H9 (cell line): ENCODE measurements around the gene SUPT3H. TPM values are rescaled to one million over a fixed set of nuclear protein-coding genes. Genes with fewer than 3 reads are reported as not detected.

ENCODE experiments used
- DNase-seq: peaks from one replicate; pipeline ENCODE4 v3.0.0-alpha.2; 2017
- H2AFZ ChIP-seq: one replicate; pipeline ENCODE4 v1.6.1; 2013; ENCODE audit warnings: mild to moderate bottlenecking, low read length, control low read depth, moderate library complexity
- H2AK5ac ChIP-seq: 2 replicates; pipeline ENCODE4 v1.6.1; 2013; ENCODE audit warnings: low read length, control low read depth, mixed read lengths; ENCODE audit not compliant: insufficient read length
- H2BK120ac ChIP-seq: one replicate; pipeline ENCODE4 v1.6.1; 2013; ENCODE audit warnings: low read depth, mild to moderate bottlenecking, low read length, control low read depth, inconsistent platforms; ENCODE audit not compliant: poor library complexity, severe bottlenecking
- H2BK12ac ChIP-seq: 2 replicates; pipeline ENCODE4 v1.6.1; 2013; ENCODE audit warnings: low read length, control low read depth, mixed read lengths, low read depth; ENCODE audit not compliant: insufficient read length
- H2BK15ac ChIP-seq: 2 replicates; pipeline ENCODE4 v1.6.1; 2013; ENCODE audit warnings: low read depth, low read length, control low read depth
- H2BK20ac ChIP-seq: one replicate; pipeline ENCODE4 v1.6.1; 2013; ENCODE audit warnings: low read depth, mild to moderate bottlenecking, low read length, control low read depth, inconsistent platforms; ENCODE audit not compliant: poor library complexity, severe bottlenecking
- H2BK5ac ChIP-seq: 2 replicates; pipeline ENCODE4 v1.6.1; 2013; ENCODE audit warnings: low read length, control low read depth, mixed read lengths; ENCODE audit not compliant: insufficient read length
- H3K14ac ChIP-seq: 2 replicates; pipeline ENCODE4 v1.6.1; 2013; ENCODE audit warnings: low read length, control low read depth; ENCODE audit not compliant: insufficient read depth
- H3K18ac ChIP-seq: 2 replicates; pipeline ENCODE4 v1.6.1; 2013; ENCODE audit warnings: low read depth, mild to moderate bottlenecking, mixed read lengths, low read length, control low read depth; ENCODE audit not compliant: insufficient read length
- H3K23ac ChIP-seq: 2 replicates; pipeline ENCODE4 v1.6.1; 2013; ENCODE audit warnings: low read length, control low read depth, mixed read lengths, low read depth; ENCODE audit not compliant: insufficient read length
- H3K23me2 ChIP-seq: 2 replicates; pipeline ENCODE4 v1.6.1; 2013; ENCODE audit warnings: low read depth, mild to moderate bottlenecking, mixed read lengths, low read length, control low read depth; ENCODE audit not compliant: insufficient read length, poor library complexity, severe bottlenecking
- H3K27ac ChIP-seq: 2 replicates; pipeline ENCODE4 v1.5.1; 2013; ENCODE audit warnings: low read length, control low read depth, mixed read lengths, low read depth; ENCODE audit not compliant: insufficient read length
- H3K27me3 ChIP-seq: 2 replicates; pipeline ENCODE4 v1.6.1; 2013; ENCODE audit warnings: low read length, control low read depth, inconsistent platforms; ENCODE audit not compliant: insufficient read depth
- H3K4ac ChIP-seq: 2 replicates; pipeline ENCODE4 v1.6.1; 2013; ENCODE audit warnings: low read depth, mild to moderate bottlenecking, control low read depth, inconsistent platforms, low read length, moderate library complexity
- H3K4me1 ChIP-seq: 2 replicates; pipeline ENCODE4 v1.6.1; 2013; ENCODE audit warnings: low read length, control low read depth, inconsistent platforms; ENCODE audit not compliant: insufficient read depth
- H3K4me2 ChIP-seq: 2 replicates; pipeline ENCODE4 v1.6.1; 2013; ENCODE audit warnings: low read length, control low read depth, mixed read lengths; ENCODE audit not compliant: insufficient read length, insufficient read depth
- H3K56ac ChIP-seq: 2 replicates; pipeline ENCODE4 v1.6.1; 2013; ENCODE audit warnings: low read depth, mild to moderate bottlenecking, mixed read lengths, low read length, control low read depth; ENCODE audit not compliant: insufficient read length
- H3K79me1 ChIP-seq: 2 replicates; pipeline ENCODE4 v1.6.1; 2013; ENCODE audit warnings: low read depth, mild to moderate bottlenecking, moderate library complexity, low read length, control low read depth, inconsistent platforms; ENCODE audit not compliant: insufficient read depth, poor library complexity, severe bottlenecking
- H3K79me2 ChIP-seq: 2 replicates; pipeline ENCODE4 v1.6.1; 2013; ENCODE audit warnings: low read length, control low read depth, inconsistent platforms; ENCODE audit not compliant: insufficient read depth
- H3K9ac ChIP-seq: 2 replicates; pipeline ENCODE4 v1.6.1; 2013; ENCODE audit warnings: low read length, control low read depth, mixed read lengths; ENCODE audit not compliant: insufficient read length; ENCODE audit errors: extremely low read depth
- H3K9me3 ChIP-seq: one replicate; pipeline ENCODE4 v1.6.1; 2013; ENCODE audit warnings: low read depth, low read length, inconsistent platforms; ENCODE audit not compliant: control insufficient read depth
- H3T11ph ChIP-seq: one replicate; pipeline ENCODE4 v1.6.1; 2013; ENCODE audit warnings: mild to moderate bottlenecking, low read length, control low read depth, inconsistent platforms
- H4K20me1 ChIP-seq: one replicate; pipeline ENCODE4 v1.6.1; 2013; ENCODE audit not compliant: control insufficient read depth, insufficient read length, insufficient read depth
- H4K5ac ChIP-seq: 2 replicates; pipeline ENCODE4 v1.6.1; 2013; ENCODE audit warnings: low read depth, mild to moderate bottlenecking, mixed read lengths, low read length, control low read depth; ENCODE audit not compliant: insufficient read length
- H4K8ac ChIP-seq: replicated peaks from 2 replicates; pipeline ENCODE4 v1.6.1; 2013; ENCODE audit warnings: low read length, control low read depth, mixed read lengths, low read depth; ENCODE audit not compliant: insufficient read length
- H4K91ac ChIP-seq: 2 replicates; pipeline ENCODE4 v1.6.1; 2013; ENCODE audit warnings: low read depth, mild to moderate bottlenecking, moderate library complexity, mixed read lengths, low read length, control low read depth; ENCODE audit not compliant: insufficient read length
- H3K27ac Mint-ChIP-seq, 3 experiments: 2 replicates in 2 of 3; 3 replicates in 1 of 3; pipeline ENCODE4 v1.8.0; 2020 to 2021; ENCODE audit warnings: mixed read lengths in 3 of 3, mild to moderate bottlenecking in 1 of 3, moderate library complexity in 1 of 3
- H3K27me3 Mint-ChIP-seq: 2 replicates; pipeline ENCODE4 v1.8.0; 2021; ENCODE audit warnings: low read depth, mild to moderate bottlenecking, moderate library complexity, mixed read lengths
- H3K36me3 Mint-ChIP-seq, 3 experiments: 2 replicates in 2 of 3; 3 replicates in 1 of 3; pipeline ENCODE4 v1.8.0; 2020 to 2021; ENCODE audit warnings: low read depth in 3 of 3, mixed read lengths in 3 of 3; ENCODE audit not compliant: insufficient read depth in 1 of 3
- H3K4me1 Mint-ChIP-seq, 2 experiments: 2 replicates each; pipeline ENCODE4 v1.8.0; 2020; ENCODE audit warnings: mixed read lengths in 2 of 2
- H3K4me3 Mint-ChIP-seq, 2 experiments: 2 replicates in 1 of 2; 3 replicates in 1 of 2; pipeline ENCODE4 v1.8.0; 2020 to 2021; ENCODE audit warnings: mild to moderate bottlenecking in 2 of 2, mixed read lengths in 2 of 2, moderate library complexity in 1 of 2
- H3K9me3 Mint-ChIP-seq, 2 experiments: 2 replicates in 1 of 2; 3 replicates in 1 of 2; pipeline ENCODE4 v1.8.0; 2020; ENCODE audit warnings: mild to moderate bottlenecking in 2 of 2, mixed read lengths in 2 of 2, moderate library complexity in 1 of 2
- total RNA-seq: library from RNA; stranded (reverse); gene quantifications from 2 replicates; pipeline ENCODE4 v1.2.1, GENCODE V29; 2021
- TF ChIP-seq, protein P1 (sequence below): fragments of 200-600 bp; sonication (generic); conservative IDR thresholded peaks from 3 replicates; pipeline ENCODE4 v1.8.0; 2021; ENCODE audit warnings: antibody characterized with exemption, mild to moderate bottlenecking

SUPT3H gene
- total RNA-seq, 1 experiment from 2014 or later, result 22.5 TPM

DNA sequence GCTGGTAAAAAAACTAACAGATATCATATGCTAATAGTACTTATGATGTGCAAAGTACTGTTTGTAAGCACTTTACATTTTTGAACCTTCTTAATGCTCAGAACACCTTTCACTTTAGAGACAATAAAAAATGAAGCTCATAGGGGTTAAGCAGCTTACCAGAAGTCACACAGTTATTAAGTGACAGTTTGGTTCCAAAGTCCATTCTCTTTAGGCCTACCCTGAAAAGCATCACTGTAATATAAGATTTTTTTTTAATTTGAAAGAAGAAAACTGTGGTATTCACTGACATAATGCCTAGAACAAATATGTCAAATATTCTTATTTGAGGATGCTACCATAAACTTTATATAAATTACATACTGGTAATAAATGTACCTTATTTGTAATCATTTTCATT, 177.2 kb downstream of the SUPT3H start:
- no peak overlapping the region for H3K27ac Mint-ChIP-seq
- no peak overlapping the region for H2BK20ac ChIP-seq
- no peaks in the 10 kb centered on the region for H3K9me3 ChIP-seq
- no peak overlapping the region for H3K4me3 Mint-ChIP-seq
- H3K27ac ChIP-seq, result no peak overlapping the region
- no peak for DNase-seq
- H3K36me3 Mint-ChIP-seq, result no peaks in the 10 kb centered on the region
- H2BK120ac ChIP-seq, result no peak overlapping the region
- H4K8ac ChIP-seq, result no peak overlapping the region
- no peaks in the 10 kb centered on the region for H3K79me1 ChIP-seq
- TF ChIP-seq, protein P1, sequence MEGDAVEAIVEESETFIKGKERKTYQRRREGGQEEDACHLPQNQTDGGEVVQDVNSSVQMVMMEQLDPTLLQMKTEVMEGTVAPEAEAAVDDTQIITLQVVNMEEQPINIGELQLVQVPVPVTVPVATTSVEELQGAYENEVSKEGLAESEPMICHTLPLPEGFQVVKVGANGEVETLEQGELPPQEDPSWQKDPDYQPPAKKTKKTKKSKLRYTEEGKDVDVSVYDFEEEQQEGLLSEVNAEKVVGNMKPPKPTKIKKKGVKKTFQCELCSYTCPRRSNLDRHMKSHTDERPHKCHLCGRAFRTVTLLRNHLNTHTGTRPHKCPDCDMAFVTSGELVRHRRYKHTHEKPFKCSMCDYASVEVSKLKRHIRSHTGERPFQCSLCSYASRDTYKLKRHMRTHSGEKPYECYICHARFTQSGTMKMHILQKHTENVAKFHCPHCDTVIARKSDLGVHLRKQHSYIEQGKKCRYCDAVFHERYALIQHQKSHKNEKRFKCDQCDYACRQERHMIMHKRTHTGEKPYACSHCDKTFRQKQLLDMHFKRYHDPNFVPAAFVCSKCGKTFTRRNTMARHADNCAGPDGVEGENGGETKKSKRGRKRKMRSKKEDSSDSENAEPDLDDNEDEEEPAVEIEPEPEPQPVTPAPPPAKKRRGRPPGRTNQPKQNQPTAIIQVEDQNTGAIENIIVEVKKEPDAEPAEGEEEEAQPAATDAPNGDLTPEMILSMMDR, result no peak
- H3K79me2 ChIP-seq, result no peaks in the 10 kb centered on the region
- no peak overlapping the region for H3K56ac ChIP-seq
- H3K9ac ChIP-seq, result no peak overlapping the region
- no peak overlapping the region for H2AFZ ChIP-seq
- H3K23me2 ChIP-seq, result no peaks in the 10 kb centered on the region
- no peaks in the 10 kb centered on the region for H4K20me1 ChIP-seq
- no peaks in the 10 kb centered on the region for H3K9me3 Mint-ChIP-seq
- H3K18ac ChIP-seq, result no peak overlapping the region
- H3K4ac ChIP-seq, result no peak overlapping the region
- no peak overlapping the region for H4K5ac ChIP-seq
- no peak overlapping the region for H3K4me2 ChIP-seq
- H3K27me3 ChIP-seq, result no peaks in the 10 kb centered on the region
- H2BK15ac ChIP-seq, result no peak overlapping the region
- no peaks in the 10 kb centered on the region for H3K4me1 ChIP-seq
- no peak overlapping the region for H3K23ac ChIP-seq
- no peak overlapping the region for H2BK5ac ChIP-seq
- H4K91ac ChIP-seq, result no peak overlapping the region
- no peak overlapping the region for H2AK5ac ChIP-seq
- H3K14ac ChIP-seq, result no peak overlapping the region
- H3T11ph ChIP-seq, result no peak overlapping the region
- no peaks in the 10 kb centered on the region for H3K4me1 Mint-ChIP-seq
- no peaks in the 10 kb centered on the region for H3K27me3 Mint-ChIP-seq
- H2BK12ac ChIP-seq, result no peak overlapping the region
